K562 (cell line): ENCODE data around the gene EVI5L. TPM values are rescaled to one million over a fixed set of nuclear protein-coding genes. Genes with fewer than 3 reads are reported as not detected.

Experiments used
- ATAC-seq: fragments of 200-7000 bp; cut with Tn5 transposase; 3 replicates; pipeline ENCODE4 v1.9.1; 2020; ENCODE audit warnings: moderate library complexity
- BruUV-seq: library from RNA; stranded (reverse); fragments of 400-500 nt; replicated peaks from 2 replicates; lab custom pipeline; 2021; lab: Mats Ljungman, UMichigan
- CTCF ChIA-PET: fragments of 300-600 bp; formaldehyde crosslinking; extraction: SDS; loops from one replicate; lab custom pipeline; 2021; ENCODE audit warnings: low intra/inter-chr PET ratio; lab: Yijun Ruan, JAX
- POLR2A ChIA-PET: fragments of 300-600, 350-650 bp; sonication (Branson Sonifier 250); formaldehyde crosslinking; extraction: SDS; loops from one replicate; lab custom pipeline; 2021; ENCODE audit warnings: antibody characterized with exemption, inconsistent platforms; lab: Yijun Ruan, JAX
- DNase-seq, 4 experiments: peaks; one replicate each; pipeline versions ENCODE4 v3.0.0 to v3.0.0-alpha.2; 2011 to 2018; ENCODE audit warnings: low spot score in 3 of 4, mixed read lengths in 3 of 4; ENCODE audit errors: extremely low read depth in 1 of 4
- FAIRE-seq: peaks from 2 replicates; lab custom pipeline; 2011; peaks lifted over from hg19 to GRCh38; lab: Jason Lieb, UNC
- H2AFZ ChIP-seq: 2 replicates; pipeline ENCODE4 v1.6.0; 2011; ENCODE audit warnings: low read depth, low read length, control low read depth, inconsistent platforms
- H3K27ac ChIP-seq: fragments of 200-600 bp; 3 replicates; pipeline ENCODE4 v1.8.0; 2011; ENCODE audit warnings: low read depth, mild to moderate bottlenecking, control low read depth, inconsistent platforms, low read length, moderate library complexity, mixed read lengths; ENCODE audit errors: extremely low read depth
- H3K27me3 ChIP-seq, 2 experiments: fragments of 300-600 bp in 1 of 2; 2 replicates in 1 of 2; 3 replicates in 1 of 2; pipeline versions ENCODE4 v1.6.0 to v1.8.0; 2011; ENCODE audit warnings: inconsistent platforms in 2 of 2, low read length in 2 of 2, mild to moderate bottlenecking in 1 of 2, mixed read lengths in 1 of 2, moderate library complexity in 1 of 2; ENCODE audit not compliant: control insufficient read depth in 2 of 2, insufficient read depth in 2 of 2
- H3K36me3 ChIP-seq: fragments of 300-600 bp; 3 replicates; pipeline ENCODE4 v1.8.0; 2011; ENCODE audit warnings: mild to moderate bottlenecking, low read length, inconsistent platforms; ENCODE audit not compliant: control insufficient read depth, insufficient read depth
- H3K4me1 ChIP-seq, 2 experiments: fragments of 200-600 bp in 1 of 2; replicated peaks in 1 of 2; 2 replicates in 1 of 2; 3 replicates in 1 of 2; pipeline versions ENCODE4 v1.5.1 to v1.8.0; 2011; ENCODE audit warnings: inconsistent platforms in 2 of 2, low read length in 2 of 2, mild to moderate bottlenecking in 1 of 2, mixed read lengths in 1 of 2, moderate library complexity in 1 of 2; ENCODE audit not compliant: control insufficient read depth in 2 of 2, insufficient read depth in 2 of 2
- H3K4me2 ChIP-seq: 2 replicates; pipeline ENCODE4 v1.6.1; 2011; ENCODE audit warnings: low read length, control low read depth, inconsistent platforms, mixed read lengths; ENCODE audit not compliant: insufficient read depth
- H3K4me3 ChIP-seq: fragments of 200-600 bp; sonication (generic), shearing (Covaris generic); 2 replicates; pipeline ENCODE4 v1.5.1; 2016; ENCODE audit warnings: control low read depth, inconsistent platforms
- H3K79me2 ChIP-seq: fragments of 200-600 bp; 3 replicates; pipeline ENCODE4 v1.8.0; 2011; ENCODE audit warnings: low read length, inconsistent platforms; ENCODE audit not compliant: control insufficient read depth, insufficient read depth
- H3K9ac ChIP-seq, 2 experiments: 2 replicates each; pipeline versions ENCODE4 v1.6.0 to v1.6.1; 2011; ENCODE audit warnings: low read depth in 2 of 2, low read length in 2 of 2, control low read depth in 1 of 2, inconsistent platforms in 1 of 2, mild to moderate bottlenecking in 1 of 2, mixed read lengths in 1 of 2; ENCODE audit not compliant: insufficient read depth in 1 of 2
- H3K9me1 ChIP-seq: one replicate; pipeline ENCODE4 v1.6.0; 2011; ENCODE audit warnings: inconsistent platforms, mild to moderate bottlenecking, low read length, moderate library complexity; ENCODE audit not compliant: control insufficient read depth, insufficient read depth
- H3K9me3 ChIP-seq: replicated peaks from 2 replicates; pipeline ENCODE4 v1.5.1; 2011; ENCODE audit warnings: low read depth, low read length, inconsistent platforms; ENCODE audit not compliant: control insufficient read depth, insufficient read depth
- H4K20me1 ChIP-seq: replicated peaks from 2 replicates; pipeline ENCODE4 v1.6.1; 2011; ENCODE audit warnings: low read length, inconsistent platforms, mixed read lengths; ENCODE audit not compliant: control insufficient read depth, insufficient read depth
- CXXC5 ChIP-seq: fragments of 250-450 bp; sonication (Bioruptor Pico); IDR thresholded peaks from 2 replicates; pipeline ENCODE4 v1.8.0; 2022; ENCODE audit warnings: inconsistent platforms, mild to moderate bottlenecking, moderate library complexity
- ETV1 ChIP-seq: fragments of 450-650 bp; conservative IDR thresholded peaks from 2 replicates; pipeline ENCODE4 v1.6.1; 2016; ENCODE audit warnings: missing genetic modification characterization, control low read depth, low read depth, missing compliant biosample characterization
- GABPB2 ChIP-seq: fragments of 250-450 bp; sonication (Bioruptor Pico); conservative IDR thresholded peaks from 2 replicates; pipeline ENCODE4 v1.5.1; 2021; ENCODE audit warnings: mild to moderate bottlenecking
- KLF16 ChIP-seq: IDR thresholded peaks from 2 replicates; pipeline ENCODE4 v1.6.1; 2016; ENCODE audit warnings: antibody characterized with exemption
- MCM7 ChIP-seq, 2 experiments: fragments of 450-650 bp; IDR thresholded peaks; 2 replicates each; pipeline ENCODE4 v1.6.1; 2016 to 2018
- MIER1 ChIP-seq: fragments of 450-650 bp; IDR thresholded peaks from 2 replicates; pipeline ENCODE4 v1.6.1; 2016; ENCODE audit warnings: antibody characterized with exemption, mild to moderate bottlenecking, low read depth
- PHF8 ChIP-seq: fragments of 200-600 bp; sonication (generic); IDR thresholded peaks from 2 replicates; pipeline ENCODE4 v1.6.1; 2012; ENCODE audit warnings: mixed run types, mild to moderate bottlenecking, inconsistent platforms, low read length, moderate library complexity, borderline replicate concordance
- RB1 ChIP-seq: fragments of 450-650 bp; IDR thresholded peaks from 2 replicates; pipeline ENCODE4 v1.6.1; 2017; ENCODE audit warnings: low read depth, mild to moderate bottlenecking
- RBFOX2 ChIP-seq: fragments of 200-400 bp; formaldehyde crosslinking; IDR thresholded peaks from 2 replicates; pipeline ENCODE4 v1.6.1; 2017; ENCODE audit warnings: low read depth, mild to moderate bottlenecking, low read length, moderate library complexity
- TAL1 ChIP-seq: fragments of 450-650 bp; IDR thresholded peaks from 2 replicates; pipeline ENCODE4 v1.6.1; 2016; ENCODE audit warnings: mild to moderate bottlenecking
- ZFPM2 ChIP-seq: fragments of 250-450 bp; sonication (Bioruptor Pico); IDR thresholded peaks from 2 replicates; pipeline ENCODE4 v1.5.1; 2022; ENCODE audit warnings: mild to moderate bottlenecking
- ZFX ChIP-seq: sonication (generic); formaldehyde crosslinking; IDR thresholded peaks from 2 replicates; pipeline ENCODE4 v1.8.0; 2022; ENCODE audit warnings: mild to moderate bottlenecking, missing genetic modification reagents, moderate library complexity
- ZNF217 ChIP-seq: sonication (generic); formaldehyde crosslinking; IDR thresholded peaks from 2 replicates; pipeline ENCODE4 v1.8.0; 2022; ENCODE audit warnings: mild to moderate bottlenecking, missing genetic modification reagents
- ZNF274 ChIP-seq: IDR thresholded peaks from 2 replicates; pipeline ENCODE4 v1.6.1; 2011; ENCODE audit warnings: low read depth, mild to moderate bottlenecking, low read length, moderate library complexity, borderline replicate concordance
- ZNF668 ChIP-seq: fragments of 250-450 bp; sonication (Bioruptor Pico); IDR thresholded peaks from 2 replicates; pipeline ENCODE4 v1.8.0; 2022; ENCODE audit warnings: mild to moderate bottlenecking, inconsistent platforms
- ZNF696 ChIP-seq: fragments of 250-450 bp; sonication (Bioruptor Pico); conservative IDR thresholded peaks from 2 replicates; pipeline ENCODE4 v1.4.0; 2020; ENCODE audit warnings: mild to moderate bottlenecking, moderate library complexity
- WGBS: fragments of 100-300 bp; shearing (Covaris generic); methylation state at CpG from one replicate; pipeline ENCODE4 v1.1.6; 2016; ENCODE audit warnings: low coverage, mixed read lengths; ENCODE audit not compliant: insufficient coverage; ENCODE audit errors: missing lambda C conversion rate; 5-methylcytosine and 5-hydroxymethylcytosine counted together
- in situ Hi-C: fragments of 300-500 bp; cut with MboI; formaldehyde crosslinking; loops from 4 replicates; pipeline ENCODE4 v1.15.0; 2018; ENCODE audit warnings: inconsistent platforms, mixed read lengths
- intact Hi-C: fragments of 100-400 bp; cut with micrococcal nuclease; formaldehyde crosslinking; loops from 2 replicates; pipeline ENCODE4 v1.14.2; 2022
- polyA plus RNA-seq, 8 experiments: library from polyadenylated mRNA; depleted of rRNA in 4 of 8; stranded (reverse) in 5 of 8; unstranded in 3 of 8; fragments of >200 nt; fragmentation: Nextera tagmentation in 2 of 8; fragmentation: Illumina TruSeq in 1 of 8; extraction: Ambion mirVana in 2 of 8; extraction: Trizol in 1 of 8; gene quantifications; 2 replicates each; pipeline versions ENCODE4 v1.2.1 to v1.2.3, GENCODE V29; 2011 to 2014; ENCODE audit warnings: inconsistent platforms in 1 of 8, missing spikeins in 1 of 8
- total RNA-seq, 7 experiments: library from RNA; depleted of rRNA in 6 of 7; stranded (reverse); fragments of >200 nt in 6 of 7; fragmentation: Illumina TruSeq in 2 of 7; extraction: Trizol in 2 of 7; gene quantifications; 2 replicates each; pipeline versions ENCODE4 v1.2.1 to v1.2.3, GENCODE V29; 2011 to 2021; ENCODE audit warnings: low replicate concordance in 1 of 7

The EVI5L gene
- total and polyA plus RNA-seq, 9 of the 15 experiments (the other 6 are each of a cell fraction or from before 2014, with no cell fraction given), result 0.69 to 1.8 (median 1.2) TPM; not detected in 2

- no peak overlapping the region for H2AFZ ChIP-seq
- H3K4me3 ChIP-seq, result peak overlapping the region; percentile 47
- no peak for FAIRE-seq
- H4K20me1 ChIP-seq, result 0 out of 2 replicates have a peak, but pooled peaks cover 3% of the 10 kb centered on the region
- H3K27ac ChIP-seq, result no peak overlapping the region
- no peak for ATAC-seq
- TF ChIP-seq ZNF217 (CRISPR knock-in tag) (no peak), ZNF668 (CRISPR knock-in tag) (no peak), MIER1 (no peak), KLF16 (no peak), MCM7 (IDR thresholded peaks at IDR 0.05) (no peak), ETV1 (no peak), RBFOX2 (peak; percentile 6; the same call in 1 of the 2 replicates), CXXC5 (no peak), TAL1 (no peak), ZFPM2 (CRISPR knock-in tag) (no peak), GABPB2 (CRISPR knock-in tag) (no peak), ZNF274 (no peak), RB1 (0 out of 2 replicates have a peak, but pooled peaks have one; percentile 50), ZNF696 (no peak), ZFX (peak; percentile 15; the same call in 1 of the 2 replicates), PHF8 (peak; percentile 41; the same call in 1 of the 2 replicates)
- TF ChIP-seq, all 486 proteins: peak for 4
- no peaks in the 10 kb centered on the region for H3K9me1 ChIP-seq
- no peaks in the 10 kb centered on the region for H3K79me2 ChIP-seq
- H3K36me3 ChIP-seq, result no peaks in the 10 kb centered on the region; the same call in 2 of the 3 replicates
- ChIA-PET POLR2A (interaction anchor here (0.5 kb wide), 1 partner anchor 120 kb away, joined by 3 read pairs; no protein-coding TSS in a partner anchor), CTCF (interaction anchor here (0.6 kb wide), 1 partner anchor 201 kb away, joined by 4 read pairs; the partner anchor contains the start of genes PET100 and XAB2)
- DNase-seq, result no peak
- peaks cover 16 to 42% of the 10 kb centered on the region in 2 experiments; a peak in 4 of 5 replicates for H3K4me1 ChIP-seq
- no TSS peak for BruUV-seq
- peaks cover 8 to 17% of the 10 kb centered on the region in 2 experiments; a peak in 4 of 5 replicates for H3K27me3 ChIP-seq
- H3K9me3 ChIP-seq, result no peaks in the 10 kb centered on the region
- WGBS, result no CpG with 5 or more reads among the region's 53 CpGs
- in situ Hi-C loops, result no loop called here
- peak overlapping the region; percentile 44; the same call in 1 of the 2 replicates for H3K4me2 ChIP-seq
- intact Hi-C loops, result no loop called here
- H3K9ac ChIP-seq, result peak overlapping the region in 1 of 2 experiments; percentile 88; a peak in 2 of 4 replicates
Measured at GRCh38 chr19:7830272-7830771, 304 bp downstream of the EVI5L start.
